Sigmoid colon (tissue), 4 donors: Measurements from ENCODE around the gene GGCT.

Source experiments
- EP300 ChIP-seq, 4 donors: sonication (generic); formaldehyde crosslinking; IDR thresholded peaks; one replicate each; pipeline ENCODE4 v1.6.1; 2017; ENCODE audit warnings: antibody characterized with exemption in 4 of 4
- POLR2A ChIP-seq, 2 donors: fragments of 450-650 bp; IDR thresholded peaks; one replicate each; pipeline ENCODE4 v1.6.1; 2016; ENCODE audit warnings: antibody characterized with exemption in 2 of 2, mild to moderate bottlenecking in 2 of 2, moderate library complexity in 2 of 2
- POLR2AphosphoS5 ChIP-seq, 4 donors: sonication (generic); formaldehyde crosslinking; IDR thresholded peaks; one replicate each; pipeline ENCODE4 v1.6.1; 2017; ENCODE audit warnings: antibody characterized with exemption in 4 of 4
- TF ChIP-seq, protein P1 (sequence below), 4 experiments: fragments of 450-650 bp in 3 of 4; fragments of 200-600 bp in 1 of 4; IDR thresholded peaks; one replicate each; pipeline ENCODE4 v1.5.1; 2016 to 2019; ENCODE audit warnings: antibody characterized with exemption in 4 of 4, mild to moderate bottlenecking in 3 of 4, moderate library complexity in 2 of 4

DNA sequence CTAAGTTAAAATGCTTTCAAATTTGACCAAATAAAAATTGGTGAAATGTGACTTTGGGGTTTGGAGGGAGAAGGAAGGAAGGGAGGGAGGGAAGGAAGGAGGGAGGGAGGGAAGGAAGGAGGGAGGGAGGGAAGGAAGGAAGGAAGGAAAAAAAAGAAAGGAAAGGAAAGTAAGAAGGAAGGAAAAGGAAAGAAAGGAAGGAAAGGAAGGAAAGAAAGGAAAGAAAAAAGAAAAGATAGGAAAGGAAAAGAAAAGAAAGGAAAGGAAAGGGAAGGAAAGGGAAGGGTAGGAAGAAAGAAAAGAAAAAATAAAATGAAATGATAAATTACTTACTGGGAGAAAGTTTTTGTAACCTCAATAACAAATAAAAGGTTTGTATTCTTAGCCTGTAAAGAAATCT lies 24.1 kb upstream of the GGCT start:
- TF ChIP-seq, protein P1, sequence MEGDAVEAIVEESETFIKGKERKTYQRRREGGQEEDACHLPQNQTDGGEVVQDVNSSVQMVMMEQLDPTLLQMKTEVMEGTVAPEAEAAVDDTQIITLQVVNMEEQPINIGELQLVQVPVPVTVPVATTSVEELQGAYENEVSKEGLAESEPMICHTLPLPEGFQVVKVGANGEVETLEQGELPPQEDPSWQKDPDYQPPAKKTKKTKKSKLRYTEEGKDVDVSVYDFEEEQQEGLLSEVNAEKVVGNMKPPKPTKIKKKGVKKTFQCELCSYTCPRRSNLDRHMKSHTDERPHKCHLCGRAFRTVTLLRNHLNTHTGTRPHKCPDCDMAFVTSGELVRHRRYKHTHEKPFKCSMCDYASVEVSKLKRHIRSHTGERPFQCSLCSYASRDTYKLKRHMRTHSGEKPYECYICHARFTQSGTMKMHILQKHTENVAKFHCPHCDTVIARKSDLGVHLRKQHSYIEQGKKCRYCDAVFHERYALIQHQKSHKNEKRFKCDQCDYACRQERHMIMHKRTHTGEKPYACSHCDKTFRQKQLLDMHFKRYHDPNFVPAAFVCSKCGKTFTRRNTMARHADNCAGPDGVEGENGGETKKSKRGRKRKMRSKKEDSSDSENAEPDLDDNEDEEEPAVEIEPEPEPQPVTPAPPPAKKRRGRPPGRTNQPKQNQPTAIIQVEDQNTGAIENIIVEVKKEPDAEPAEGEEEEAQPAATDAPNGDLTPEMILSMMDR (IDR thresholded peaks at IDR 0.05) = no peak
- TF ChIP-seq POLR2A (IDR thresholded peaks at IDR 0.05) (no peak), POLR2AphosphoS5 (IDR thresholded peaks at IDR 0.05) (no peak), EP300 (IDR thresholded peaks at IDR 0.05) (no peak)
